B cell (primary cell): Measurements from ENCODE around the gene SENP5.

Source experiments
- CTCF ChIP-seq: fragments of 200-600 bp; IDR thresholded peaks from one replicate; pipeline ENCODE4 v1.8.0; 2022; ENCODE audit warnings: antibody characterized with exemption, mild to moderate bottlenecking
- EZH2 ChIP-seq: IDR thresholded peaks from 2 replicates; pipeline ENCODE4 v1.6.1; 2012; ENCODE audit warnings: borderline replicate concordance, low read depth, mild to moderate bottlenecking, moderate library complexity, low read length; ENCODE audit not compliant: insufficient read depth, poor library complexity, severe bottlenecking

GRCh38 chr3:196983186-196983585, 115.5 kb downstream of the SENP5 start:
- TF ChIP-seq CTCF = no peak
- TF ChIP-seq EZH2 = no peak
